ENCODE measurements around the gene MAVS.

Gene MAVS

GRCh38 chr20:3911956-3912355 lies 65.3 kb downstream of the MAVS start:
- no peak for DNase-seq (ENCODE audit: low read depth)

DNA sequence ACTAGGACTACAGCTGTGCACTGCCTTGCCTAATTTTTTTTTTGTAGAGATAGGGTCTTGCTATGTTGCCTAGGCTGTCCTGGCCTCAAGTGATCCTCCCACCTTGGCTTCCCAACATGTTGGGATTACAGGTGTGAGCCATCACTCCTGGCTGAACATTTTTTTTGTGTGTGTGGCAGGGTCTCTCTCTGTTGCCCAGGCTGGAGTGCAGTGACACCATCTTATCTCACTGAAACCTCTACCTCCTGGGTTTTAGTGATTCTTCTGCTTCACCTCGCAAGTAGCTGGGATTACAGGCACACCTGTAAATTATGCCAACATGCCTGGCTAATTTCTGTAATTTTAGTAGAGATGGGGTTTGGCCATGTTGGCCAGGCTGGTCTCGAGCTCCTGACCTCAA lies 67.8 kb downstream of the MAVS start:
- DNase-seq (ENCODE audit: low read depth) = no peak

DNA sequence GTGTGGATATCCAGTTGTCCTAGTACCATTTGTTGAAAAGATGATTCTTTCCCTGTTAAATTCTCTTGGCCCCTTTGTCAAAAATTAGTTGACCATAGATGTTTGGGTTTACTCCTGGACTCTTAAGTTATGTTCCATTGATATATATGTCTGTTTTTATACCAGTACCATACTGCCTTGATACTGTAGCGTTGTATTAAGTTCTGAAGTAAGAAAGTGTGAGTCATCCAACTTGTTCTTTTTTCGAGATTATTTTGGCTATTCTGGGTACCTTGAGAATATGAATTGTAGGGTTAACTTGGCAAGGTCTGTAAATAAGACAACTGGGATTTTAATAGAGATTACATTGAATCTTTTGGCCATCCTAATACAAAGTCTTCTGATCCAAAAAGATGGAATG lies 69.1 kb downstream of the MAVS start:
- DNase-seq (ENCODE audit: low read depth) = no peak

GRCh38 chr20:3916364-3916763 lies 69.7 kb downstream of the MAVS start:
- DNase-seq (ENCODE audit: low read depth) = no peak

DNA sequence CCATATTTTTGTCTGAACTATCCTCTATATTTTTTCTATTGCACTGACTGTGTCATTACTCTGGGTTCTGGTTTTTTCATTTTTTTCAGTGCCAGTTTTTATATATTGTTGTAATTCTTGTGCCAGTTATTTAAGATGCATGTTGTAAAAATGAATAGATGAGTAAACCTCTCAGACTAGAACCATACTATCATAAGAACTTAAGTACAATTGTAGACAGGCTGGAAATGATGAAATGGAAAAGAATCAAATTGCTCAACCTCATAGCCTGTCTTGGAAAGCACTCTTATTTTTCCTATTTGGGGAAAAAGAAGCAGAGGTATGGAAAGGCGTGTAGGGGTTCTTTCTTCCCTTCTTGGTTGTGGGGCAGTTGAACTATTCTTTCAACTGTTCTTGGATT lies 72.7 kb downstream of the MAVS start:
- no peak for DNase-seq (ENCODE audit: low read depth)

DNA sequence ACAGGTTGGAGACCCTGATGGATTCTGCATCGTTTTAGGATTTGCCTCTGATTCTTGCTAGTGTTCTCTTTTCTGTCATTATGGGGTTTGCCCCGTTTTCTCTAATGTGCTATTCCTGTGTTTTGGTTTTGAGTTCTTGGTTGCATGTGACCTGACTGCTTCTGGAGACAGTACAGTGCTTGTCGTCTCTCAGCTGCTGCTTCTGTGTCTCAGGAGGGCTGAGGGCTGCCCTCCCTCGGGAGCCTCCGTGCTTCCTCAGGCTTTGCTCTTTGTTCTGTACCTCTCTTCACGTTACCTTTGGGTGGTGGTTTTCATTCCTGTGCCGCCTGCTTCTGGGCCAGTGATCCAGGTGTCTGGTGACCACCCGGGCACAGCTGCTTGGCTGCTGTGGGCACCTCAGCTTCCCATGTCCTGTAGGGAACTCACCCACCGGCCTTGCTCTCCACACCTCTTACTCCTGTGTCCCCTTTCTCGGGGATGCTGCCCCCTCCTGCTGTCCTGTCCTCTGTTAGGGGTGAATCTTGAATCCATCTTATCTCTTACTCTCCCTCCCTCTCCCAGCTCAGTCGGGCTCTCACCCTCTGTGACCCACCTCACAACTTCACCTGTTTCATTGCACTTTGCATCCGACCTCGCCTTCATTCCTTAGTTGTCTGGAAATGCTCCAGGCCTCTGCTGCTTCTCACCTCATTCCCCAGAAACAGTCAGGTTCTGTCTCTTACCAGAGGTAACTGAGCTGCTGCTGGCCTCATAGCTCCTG lies 75.8 kb downstream of the MAVS start:
- no peak for DNase-seq (ENCODE audit: low read depth)

GRCh38 chr20:3922983-3923339 lies 76.3 kb downstream of the MAVS start:
- no peak for DNase-seq (ENCODE audit: low read depth)

GRCh38 chr20:3923818-3924217 lies 77.2 kb downstream of the MAVS start:
- no peak for DNase-seq (ENCODE audit: low read depth)

GRCh38 chr20:3924304-3925112 lies 77.9 kb downstream of the MAVS start:
- DNase-seq (ENCODE audit: low read depth) = no peak

DNA sequence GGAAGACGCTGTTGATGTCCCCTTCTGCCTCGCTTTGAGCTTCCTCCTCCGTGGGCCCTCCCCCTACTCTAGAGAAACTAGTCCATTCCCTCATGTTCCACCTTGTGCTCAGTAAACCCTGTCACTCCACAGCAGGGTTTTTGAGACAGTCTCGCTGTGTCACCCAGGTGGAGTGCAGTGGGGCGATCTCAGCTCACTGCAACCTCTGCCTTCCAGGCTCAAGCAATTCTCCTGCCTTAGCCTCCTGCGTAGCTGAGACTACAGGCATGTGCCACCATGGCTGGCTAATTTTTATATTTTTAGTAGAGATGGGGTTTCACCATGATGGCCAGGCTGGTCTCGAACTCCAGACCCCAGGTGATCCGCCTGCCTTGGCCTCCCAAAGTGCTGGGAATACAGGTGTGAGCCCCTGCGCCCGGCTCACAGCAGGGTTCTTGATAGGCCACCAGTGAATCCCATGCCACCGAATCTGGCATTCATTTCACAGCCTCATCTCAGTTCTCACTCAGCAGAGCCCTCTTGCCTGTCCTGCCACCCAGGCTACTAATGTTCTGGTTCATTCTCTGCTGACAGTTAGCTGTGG lies 78.6 kb downstream of the MAVS start:
- no peak for DNase-seq (ENCODE audit: low read depth)
